WI38 (cell line): ENCODE results near the gene USP36.

Source experiments
- H3K4me3 ChIP-seq: 2 replicates; pipeline ENCODE4 v1.5.1; 2011; ENCODE audit warnings: low read depth, mild to moderate bottlenecking, control low read depth, low read length
- CTCF ChIP-seq: IDR thresholded peaks from 2 replicates; pipeline ENCODE4 v1.5.1; 2012; ENCODE audit warnings: low read depth, mild to moderate bottlenecking, control low read depth, low read length

USP36 gene

GRCh38 chr17:78795861-78796516 is 44.6 kb downstream of the USP36 start:
- no peak for TF ChIP-seq CTCF
- no peak overlapping the region for H3K4me3 ChIP-seq

GRCh38 chr17:78794864-78795640 is 45.6 kb downstream of the USP36 start:
- H3K4me3 ChIP-seq, result no peak overlapping the region
- no peak for TF ChIP-seq CTCF

GRCh38 chr17:78794399-78794798 is 46.2 kb downstream of the USP36 start:
- TF ChIP-seq CTCF, result no peak
- no peak overlapping the region for H3K4me3 ChIP-seq

- TF ChIP-seq CTCF, result no peak
- no peak overlapping the region for H3K4me3 ChIP-seq
Observed at GRCh38 chr17:78793968-78794367, 46.6 kb downstream of the USP36 start.

GRCh38 chr17:78793415-78793814 is 47.2 kb downstream of the USP36 start:
- no peak for TF ChIP-seq CTCF
- H3K4me3 ChIP-seq, result no peak overlapping the region

- no peak overlapping the region for H3K4me3 ChIP-seq
Observed at GRCh38 chr17:78791840-78792709, 48.5 kb downstream of the USP36 start.

More at GRCh38 chr17:78791840-78792709, 48.5 kb downstream of the USP36 start:
- TF ChIP-seq CTCF, result no peak
